HepG2 (cell line): ENCODE data around the gene TMEM45A. TPM values are rescaled to one million over a fixed set of nuclear protein-coding genes. Genes with fewer than 3 reads are reported as not detected.

Experiments used
- CREM ChIP-seq, 2 experiments: sonication (generic) in 1 of 2; formaldehyde crosslinking in 1 of 2; IDR thresholded peaks; 2 replicates each; pipeline versions ENCODE4 v1.4.0 to v1.6.1; 2016 to 2020; ENCODE audit warnings: antibody characterized with exemption in 1 of 2, mild to moderate bottlenecking in 1 of 2, missing genetic modification reagents in 1 of 2
- EED ChIP-seq: sonication (generic); formaldehyde crosslinking; IDR thresholded peaks from 2 replicates; pipeline ENCODE4 v1.5.0; 2020; ENCODE audit warnings: mild to moderate bottlenecking, missing genetic modification reagents
- EHMT2 ChIP-seq: fragments of 200-600 bp; sonication (generic); IDR thresholded peaks from 2 replicates; pipeline ENCODE4 v1.7.0; 2017; ENCODE audit warnings: antibody characterized with exemption, low read depth, low read length, borderline replicate concordance
- FUBP1 ChIP-seq: sonication (generic); formaldehyde crosslinking; IDR thresholded peaks from 2 replicates; pipeline ENCODE4 v1.5.1; 2020; ENCODE audit warnings: missing genetic modification reagents, mild to moderate bottlenecking, borderline replicate concordance
- GATAD1 ChIP-seq: IDR thresholded peaks from 2 replicates; pipeline ENCODE4 v1.6.1; 2016; ENCODE audit warnings: missing genetic modification reagents, missing compliant biosample characterization
- GPBP1L1 ChIP-seq: sonication (generic); formaldehyde crosslinking; IDR thresholded peaks from 2 replicates; pipeline ENCODE4 v1.5.0; 2020; ENCODE audit warnings: mild to moderate bottlenecking, missing genetic modification reagents
- GTF2F1 ChIP-seq: fragments of 150-350 bp; IDR thresholded peaks from 2 replicates; pipeline ENCODE4 v1.6.1; 2014; ENCODE audit warnings: low read length
- HMG20A ChIP-seq: IDR thresholded peaks from 2 replicates; pipeline ENCODE4 v1.6.1; 2016; ENCODE audit warnings: borderline replicate concordance
- NCOA2 ChIP-seq: sonication (generic); formaldehyde crosslinking; IDR thresholded peaks from 2 replicates; pipeline ENCODE4 v1.8.0; 2022; ENCODE audit warnings: inconsistent platforms
- NFATC3 ChIP-seq: sonication (generic); formaldehyde crosslinking; IDR thresholded peaks from 2 replicates; pipeline ENCODE4 v1.5.1; 2020; ENCODE audit warnings: mild to moderate bottlenecking, missing genetic modification reagents
- NR2C2 ChIP-seq: sonication (generic); formaldehyde crosslinking; IDR thresholded peaks from 2 replicates; pipeline ENCODE4 v1.4.0; 2020; ENCODE audit warnings: missing genetic modification reagents, mild to moderate bottlenecking, moderate library complexity, borderline replicate concordance
- RBM39 ChIP-seq: fragments of 200-400 bp; formaldehyde crosslinking; IDR thresholded peaks from one replicate; pipeline ENCODE4 v1.6.1; 2018; ENCODE audit warnings: antibody characterized with exemption, mild to moderate bottlenecking, low read depth, low read length; ENCODE audit not compliant: poor library complexity, severe bottlenecking
- TCF7 ChIP-seq: sonication (generic); IDR thresholded peaks from 2 replicates; pipeline ENCODE4 v1.6.1; 2016; ENCODE audit warnings: antibody characterized with exemption, low read depth
- TGIF2 ChIP-seq: IDR thresholded peaks from 2 replicates; pipeline ENCODE4 v1.6.1; 2016; ENCODE audit warnings: control low read depth, missing compliant biosample characterization
- TRIM22 ChIP-seq: fragments of 450-650 bp; IDR thresholded peaks from 2 replicates; pipeline ENCODE4 v1.6.1; 2017
- ZBTB38 ChIP-seq: sonication (generic); formaldehyde crosslinking; IDR thresholded peaks from 2 replicates; pipeline ENCODE4 v1.5.1; 2020; ENCODE audit warnings: mild to moderate bottlenecking, missing genetic modification reagents
- ZFX ChIP-seq: sonication (generic); formaldehyde crosslinking; IDR thresholded peaks from 2 replicates; pipeline ENCODE4 v1.4.0; 2020; ENCODE audit warnings: mild to moderate bottlenecking, low read depth, missing genetic modification reagents, moderate library complexity
- ZNF180 ChIP-seq: sonication (generic); formaldehyde crosslinking; IDR thresholded peaks from 2 replicates; pipeline ENCODE4 v1.4.0; 2020; ENCODE audit warnings: low read depth, missing genetic modification reagents, borderline replicate concordance
- ZNF362 ChIP-seq: sonication (generic); formaldehyde crosslinking; IDR thresholded peaks from 2 replicates; pipeline ENCODE4 v1.4.0; 2020; ENCODE audit warnings: missing genetic modification reagents, mild to moderate bottlenecking, borderline replicate concordance
- ZNF557 ChIP-seq: sonication (generic); formaldehyde crosslinking; IDR thresholded peaks from 2 replicates; pipeline ENCODE4 v1.4.0; 2020; ENCODE audit warnings: missing genetic modification reagents
- ZNF577 ChIP-seq: sonication (generic); formaldehyde crosslinking; IDR thresholded peaks from 2 replicates; pipeline ENCODE4 v1.4.0; 2020; ENCODE audit warnings: mild to moderate bottlenecking, low read depth, missing genetic modification reagents, borderline replicate concordance
- ZNF747 ChIP-seq: sonication (generic); formaldehyde crosslinking; IDR thresholded peaks from 2 replicates; pipeline ENCODE4 v1.8.1; 2023; ENCODE audit warnings: missing genetic modification reagents, mild to moderate bottlenecking, borderline replicate concordance
- ZNF749 ChIP-seq: sonication (generic); formaldehyde crosslinking; IDR thresholded peaks from 2 replicates; pipeline ENCODE4 v1.8.0; 2022; ENCODE audit warnings: mild to moderate bottlenecking, missing genetic modification reagents, moderate library complexity, borderline replicate concordance
- polyA plus RNA-seq, 8 experiments: library from polyadenylated mRNA; depleted of rRNA in 3 of 8; stranded (reverse) in 7 of 8; unstranded in 1 of 8; fragments of >200 nt; fragmentation: Illumina TruSeq in 4 of 8; extraction: Trizol in 4 of 8; gene quantifications; 2 replicates each; pipeline versions ENCODE4 v1.2.1 to v1.2.3, GENCODE V29; 2011 to 2016; ENCODE audit warnings: low read depth in 4 of 8, missing spikeins in 1 of 8, mixed read lengths in 1 of 8; ENCODE audit not compliant: insufficient read depth in 1 of 8
- total RNA-seq, 5 experiments: library from RNA; depleted of rRNA; stranded (reverse); fragments of >200 nt; fragmentation: Illumina TruSeq; extraction: Trizol; gene quantifications; 2 replicates each; pipeline ENCODE4 v1.2.3, GENCODE V29; 2016; ENCODE audit warnings: low read depth in 1 of 5

TMEM45A gene
- total and polyA plus RNA-seq, 2 of the 13 experiments (the other 11 are each of a cell fraction or from before 2014, with no cell fraction given), result 14.8 to 38.5 TPM

- TF ChIP-seq FUBP1 (CRISPR knock-in tag) (no peak), TGIF2 (CRISPR knock-in tag) (peak; percentile 33; the same call in 1 of the 2 replicates), ZNF557 (CRISPR knock-in tag) (peak; percentile 87; the same call in 1 of the 2 replicates), RBM39 (peak; percentile 37), ZNF749 (CRISPR knock-in tag) (no peak), CREM (IDR thresholded peaks at IDR 0.05) (no peak), CREM (CRISPR knock-in tag; IDR thresholded peaks at IDR 0.05) (no peak), GATAD1 (CRISPR knock-in tag) (peak; percentile 42), NFATC3 (CRISPR knock-in tag) (0 out of 2 replicates have a peak, but pooled peaks have one; percentile 47), ZNF180 (CRISPR knock-in tag) (0 out of 2 replicates have a peak, but pooled peaks have one; percentile 42), EED (CRISPR knock-in tag) (no peak), TRIM22 (no peak), GTF2F1 (no peak), TCF7 (0 out of 2 replicates have a peak, but pooled peaks have one; percentile 10), ZNF577 (CRISPR knock-in tag) (no peak), HMG20A (CRISPR knock-in tag) (0 out of 2 replicates have a peak, but pooled peaks have one; percentile 13), ZNF747 (CRISPR knock-in tag) (0 out of 2 replicates have a peak, but pooled peaks have one; percentile 58), ZBTB38 (peak; percentile 53; the same call in 1 of the 2 replicates), NR2C2 (CRISPR knock-in tag) (peak; percentile 22; the same call in 1 of the 2 replicates), GPBP1L1 (CRISPR knock-in tag) (no peak), NCOA2 (CRISPR knock-in tag) (no peak), ZNF362 (CRISPR knock-in tag) (peak; percentile 36; the same call in 1 of the 2 replicates), ZFX (CRISPR knock-in tag) (peak; percentile 92), EHMT2 (no peak)
Measured at GRCh38 chr3:100492059-100493006, at the start of gene TMEM45A (continued).
